MCF 10A (cell line): ENCODE results near the gene HSPA4. TPM values are rescaled to one million over a fixed set of nuclear protein-coding genes. Genes with fewer than 3 reads are reported as not detected.

Source experiments
- BruUV-seq: library from RNA; stranded (reverse); fragments of 400-500 nt; replicated peaks from 2 replicates; lab custom pipeline; 2021; lab: Mats Ljungman, UMichigan
- CTCF ChIA-PET: fragments of 300-600 bp; sonication (Branson Sonifier 250); formaldehyde crosslinking; extraction: SDS; loops from one replicate; lab custom pipeline; 2021; ENCODE audit warnings: antibody characterized with exemption, inconsistent platforms; lab: Yijun Ruan, JAX
- POLR2A ChIA-PET: fragments of 300-600, 350-650 bp; sonication (Branson Sonifier 250); formaldehyde crosslinking; extraction: SDS; loops from one replicate; lab custom pipeline; 2020; ENCODE audit warnings: antibody characterized with exemption, inconsistent platforms; lab: Yijun Ruan, JAX
- DNase-seq: peaks from one replicate; pipeline ENCODE4 v3.0.0-alpha.2; 2018; ENCODE audit not compliant: unreplicated experiment
- H3K27ac Mint-ChIP-seq: one replicate; pipeline ENCODE4 v1.8.0; 2022; ENCODE audit warnings: mild to moderate bottlenecking, low read depth, mixed read lengths; ENCODE audit not compliant: unreplicated experiment
- H3K27me3 Mint-ChIP-seq: one replicate; pipeline ENCODE4 v1.8.0; 2022; ENCODE audit warnings: mixed read lengths; ENCODE audit not compliant: insufficient read depth, unreplicated experiment
- H3K36me3 Mint-ChIP-seq: one replicate; pipeline ENCODE4 v1.8.0; 2022; ENCODE audit warnings: mild to moderate bottlenecking, moderate library complexity, mixed read lengths; ENCODE audit not compliant: insufficient read depth, unreplicated experiment
- H3K4me1 Mint-ChIP-seq: one replicate; pipeline ENCODE4 v1.8.0; 2022; ENCODE audit warnings: mixed read lengths; ENCODE audit not compliant: insufficient read depth, unreplicated experiment
- H3K4me3 Mint-ChIP-seq: one replicate; pipeline ENCODE4 v1.8.0; 2022; ENCODE audit warnings: mild to moderate bottlenecking, moderate library complexity, mixed read lengths; ENCODE audit not compliant: unreplicated experiment
- H3K9me3 Mint-ChIP-seq: one replicate; pipeline ENCODE4 v1.8.0; 2022; ENCODE audit warnings: mixed read lengths; ENCODE audit not compliant: unreplicated experiment
- intact Hi-C: fragments of 100-400 bp; cut with micrococcal nuclease; formaldehyde crosslinking; loops from 2 replicates; pipeline ENCODE4 v1.14.1; 2022
- total RNA-seq: library from RNA; stranded (reverse); gene quantifications from 2 replicates; pipeline ENCODE4 v1.2.3, GENCODE V29; 2022
- TF ChIP-seq, protein P1 (sequence below): fragments of 200-600 bp; IDR thresholded peaks from one replicate; pipeline ENCODE4 v1.8.0; 2022; ENCODE audit warnings: antibody characterized with exemption, mild to moderate bottlenecking; ENCODE audit not compliant: unreplicated experiment

Gene HSPA4
- total RNA-seq, 1 experiment from 2014 or later, result 218 TPM

DNA sequence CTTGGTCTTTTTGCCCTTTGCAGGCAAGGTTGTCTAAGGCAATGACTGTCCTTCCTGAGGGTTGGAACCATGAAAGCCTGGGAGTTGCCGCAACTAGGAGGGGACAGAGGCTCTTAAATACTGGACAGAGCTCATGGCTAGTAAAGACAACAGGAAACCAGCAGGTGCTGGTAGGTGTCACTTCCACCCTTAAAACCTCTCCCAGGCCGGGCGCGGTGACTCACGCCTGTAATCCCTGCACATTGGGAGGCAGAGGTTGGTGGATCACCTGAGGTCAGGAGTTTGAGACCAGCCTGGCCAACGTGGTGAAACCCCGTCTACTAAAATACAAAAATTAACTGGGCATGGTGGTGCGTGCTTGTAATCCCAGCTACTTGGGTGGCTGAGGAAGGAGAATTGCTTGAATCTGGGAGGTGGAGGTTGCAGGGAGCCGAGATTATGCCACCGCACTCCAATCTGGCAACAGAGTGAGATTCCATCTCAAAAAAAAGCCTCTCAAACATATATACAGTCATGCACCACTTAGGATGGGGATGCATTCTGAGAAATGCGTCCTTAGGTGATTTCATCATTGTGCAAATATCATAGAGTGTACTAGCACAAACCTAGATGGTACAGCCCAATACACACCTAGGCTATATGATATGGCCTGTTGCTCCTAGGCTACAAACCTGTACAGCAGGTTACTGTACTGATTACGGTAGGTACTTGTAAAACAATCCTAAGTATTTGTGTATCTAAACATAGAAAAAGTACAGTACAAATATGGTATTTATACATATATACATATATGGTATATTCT is 102.7 kb downstream of the HSPA4 start:
- Mint-ChIP-seq H3K4me3 (no peak overlapping the region), H3K27ac (no peak overlapping the region), H3K36me3 (no peaks in the 10 kb centered on the region), H3K4me1 (peaks cover 6% of the 10 kb centered on the region), H3K27me3 (no peaks in the 10 kb centered on the region), H3K9me3 (no peaks in the 10 kb centered on the region)
- ChIA-PET POLR2A (interaction anchor here (0.7 kb wide), 1 partner anchor 54 kb away, joined by 3 read pairs; no protein-coding TSS in a partner anchor), CTCF (interaction anchor here (0.6 kb wide), 1 partner anchor 310 kb away, joined by 3 read pairs; no protein-coding TSS in a partner anchor)
- intact Hi-C loops, result no loop called here
- DNase-seq, result no peak
- BruUV-seq, result no TSS peak
- TF ChIP-seq, protein P1, sequence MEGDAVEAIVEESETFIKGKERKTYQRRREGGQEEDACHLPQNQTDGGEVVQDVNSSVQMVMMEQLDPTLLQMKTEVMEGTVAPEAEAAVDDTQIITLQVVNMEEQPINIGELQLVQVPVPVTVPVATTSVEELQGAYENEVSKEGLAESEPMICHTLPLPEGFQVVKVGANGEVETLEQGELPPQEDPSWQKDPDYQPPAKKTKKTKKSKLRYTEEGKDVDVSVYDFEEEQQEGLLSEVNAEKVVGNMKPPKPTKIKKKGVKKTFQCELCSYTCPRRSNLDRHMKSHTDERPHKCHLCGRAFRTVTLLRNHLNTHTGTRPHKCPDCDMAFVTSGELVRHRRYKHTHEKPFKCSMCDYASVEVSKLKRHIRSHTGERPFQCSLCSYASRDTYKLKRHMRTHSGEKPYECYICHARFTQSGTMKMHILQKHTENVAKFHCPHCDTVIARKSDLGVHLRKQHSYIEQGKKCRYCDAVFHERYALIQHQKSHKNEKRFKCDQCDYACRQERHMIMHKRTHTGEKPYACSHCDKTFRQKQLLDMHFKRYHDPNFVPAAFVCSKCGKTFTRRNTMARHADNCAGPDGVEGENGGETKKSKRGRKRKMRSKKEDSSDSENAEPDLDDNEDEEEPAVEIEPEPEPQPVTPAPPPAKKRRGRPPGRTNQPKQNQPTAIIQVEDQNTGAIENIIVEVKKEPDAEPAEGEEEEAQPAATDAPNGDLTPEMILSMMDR, result no peak

DNA sequence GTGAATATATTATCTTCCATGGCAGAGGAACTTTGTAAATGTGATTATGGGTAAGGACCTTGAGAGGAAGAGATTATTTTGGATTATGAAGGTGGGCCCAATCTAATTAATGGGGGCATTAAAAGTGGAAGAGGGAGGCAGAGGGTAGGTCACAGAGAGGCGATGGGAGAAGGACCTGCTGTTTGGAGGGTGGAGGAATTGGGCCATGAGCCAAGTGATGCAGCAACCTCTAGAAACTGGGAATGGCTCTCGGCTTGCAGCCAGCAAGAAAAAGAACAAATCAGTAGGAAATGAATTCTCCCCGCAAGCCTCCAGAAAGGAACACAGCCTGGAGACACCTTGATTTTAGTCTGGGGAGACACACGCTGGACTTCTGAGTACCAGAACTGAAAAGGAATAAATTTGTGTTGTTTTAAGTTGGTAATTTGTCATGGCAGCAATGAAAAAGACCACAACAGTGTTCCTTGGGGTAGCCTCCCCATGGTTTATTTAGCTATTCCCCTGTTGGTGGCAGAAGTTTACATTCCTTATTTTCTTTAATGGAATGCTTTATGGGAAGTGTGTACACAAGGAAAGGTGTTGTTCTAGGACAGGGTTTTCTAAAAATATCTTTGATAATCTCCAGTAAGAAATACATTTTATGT is 103.6 kb downstream of the HSPA4 start:
- no peaks in the 10 kb centered on the region for H3K27me3 Mint-ChIP-seq
- no peaks in the 10 kb centered on the region for H3K36me3 Mint-ChIP-seq
- DNase-seq, result peak; percentile 72
- intact Hi-C loops, result no loop called here
- ChIA-PET POLR2A (interaction anchor here (0.7 kb wide), 1 partner anchor 189 kb away, joined by 4 read pairs; no protein-coding TSS in a partner anchor), CTCF (no interaction called here)
- peaks cover 6% of the 10 kb centered on the region for H3K4me1 Mint-ChIP-seq
- no TSS peak for BruUV-seq
- no peaks in the 10 kb centered on the region for H3K9me3 Mint-ChIP-seq
- H3K27ac Mint-ChIP-seq, result no peak overlapping the region
- no peak overlapping the region for H3K4me3 Mint-ChIP-seq
- TF ChIP-seq, protein P1, result no peak

Other genes with a start within 250 kb of the HSPA4 start
- not detected in 2 replicates for gene SOWAHA, start 238.7 kb upstream of the HSPA4 start, total RNA-seq
- 20.5 and 22.7 TPM in 2 replicates for gene SHROOM1, start 221.4 kb upstream of the HSPA4 start, total RNA-seq
- gene GDF9, start 185.5 kb upstream of the HSPA4 start, total RNA-seq, result 0.51 and 0.79 TPM in 2 replicates
- 974 and 1,181 TPM in 2 replicates for gene UQCRQ, start 185.4 kb upstream of the HSPA4 start, total RNA-seq
- 2.9 and 3.2 TPM in 2 replicates for gene LEAP2, start 178.3 kb upstream of the HSPA4 start, total RNA-seq
- gene AFF4, start 88.4 kb upstream of the HSPA4 start, total RNA-seq, result 200 and 206 TPM in 2 replicates
- 35.0 and 37.7 TPM in 2 replicates for gene ZCCHC10, start 25.5 kb upstream of the HSPA4 start, total RNA-seq